Measurements from ENCODE around the gene GRID1.
"Not testable (repeated sequence)": the region's sequence is repeated elsewhere in the genome, so short reads cannot be mapped to it uniquely, and the experiment has no call there.

The GRID1 gene

GRCh38 chr10:86113044-86113443 lies 253.6 kb downstream of the GRID1 start:
- no peak for TF ChIP-seq CTCF (conservative IDR thresholded peaks at IDR 0.05)
- no peak overlapping the region for H3K27ac ChIP-seq

- H3K27ac ChIP-seq: no peak overlapping the region
- TF ChIP-seq CTCF (conservative IDR thresholded peaks at IDR 0.05): no peak
Measured at GRCh38 chr10:86111902-86112545, 254.6 kb downstream of the GRID1 start.

- H3K27ac ChIP-seq: no peak overlapping the region
- no peak for TF ChIP-seq CTCF (conservative IDR thresholded peaks at IDR 0.05)
Measured at GRCh38 chr10:86110156-86110786, 256.3 kb downstream of the GRID1 start.

- TF ChIP-seq CTCF (conservative IDR thresholded peaks at IDR 0.05): no peak
- H3K27ac ChIP-seq: no peak overlapping the region
Measured at GRCh38 chr10:86109421-86109820, 257.2 kb downstream of the GRID1 start.

GRCh38 chr10:86108696-86109095 lies 257.9 kb downstream of the GRID1 start:
- no peak for TF ChIP-seq CTCF (conservative IDR thresholded peaks at IDR 0.05)
- H3K27ac ChIP-seq: no peak overlapping the region

GRCh38 chr10:86107611-86108310 lies 258.8 kb downstream of the GRID1 start:
- H3K27ac ChIP-seq: not testable (repeated sequence)

GRCh38 chr10:86107131-86107530 lies 259.5 kb downstream of the GRID1 start:
- no peak for TF ChIP-seq CTCF (conservative IDR thresholded peaks at IDR 0.05)
- no peak overlapping the region for H3K27ac ChIP-seq

- no peak overlapping the region for H3K27ac ChIP-seq
- no peak for TF ChIP-seq CTCF (conservative IDR thresholded peaks at IDR 0.05)
Measured at GRCh38 chr10:86106616-86107015, 260.0 kb downstream of the GRID1 start.
